ENCODE measurements around the gene GSN.

GRCh38 chr9:121218357-121219027 lies 49.5 kb upstream of the GSN start:
- TF ChIP-seq, protein P1, sequence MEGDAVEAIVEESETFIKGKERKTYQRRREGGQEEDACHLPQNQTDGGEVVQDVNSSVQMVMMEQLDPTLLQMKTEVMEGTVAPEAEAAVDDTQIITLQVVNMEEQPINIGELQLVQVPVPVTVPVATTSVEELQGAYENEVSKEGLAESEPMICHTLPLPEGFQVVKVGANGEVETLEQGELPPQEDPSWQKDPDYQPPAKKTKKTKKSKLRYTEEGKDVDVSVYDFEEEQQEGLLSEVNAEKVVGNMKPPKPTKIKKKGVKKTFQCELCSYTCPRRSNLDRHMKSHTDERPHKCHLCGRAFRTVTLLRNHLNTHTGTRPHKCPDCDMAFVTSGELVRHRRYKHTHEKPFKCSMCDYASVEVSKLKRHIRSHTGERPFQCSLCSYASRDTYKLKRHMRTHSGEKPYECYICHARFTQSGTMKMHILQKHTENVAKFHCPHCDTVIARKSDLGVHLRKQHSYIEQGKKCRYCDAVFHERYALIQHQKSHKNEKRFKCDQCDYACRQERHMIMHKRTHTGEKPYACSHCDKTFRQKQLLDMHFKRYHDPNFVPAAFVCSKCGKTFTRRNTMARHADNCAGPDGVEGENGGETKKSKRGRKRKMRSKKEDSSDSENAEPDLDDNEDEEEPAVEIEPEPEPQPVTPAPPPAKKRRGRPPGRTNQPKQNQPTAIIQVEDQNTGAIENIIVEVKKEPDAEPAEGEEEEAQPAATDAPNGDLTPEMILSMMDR (IDR thresholded peaks at IDR 0.05; ENCODE audit: low read depth, low read length) = no peak
- TF ChIP-seq POLR2A (IDR thresholded peaks at IDR 0.05; ENCODE audit: extremely low read depth, insufficient read length) = no peak
- TF ChIP-seq MAX (IDR thresholded peaks at IDR 0.05; ENCODE audit: low read depth, low read length) = no peak
- TF ChIP-seq MYC (IDR thresholded peaks at IDR 0.05; ENCODE audit: low read depth, low read length) = no peak
